ENCODE results near the gene AK8. TPM values are rescaled to one million over a fixed set of nuclear protein-coding genes. Genes with fewer than 3 reads are reported as not detected.

The AK8 gene
- total RNA-seq, 1 experiment from 2014 or later = 0.42 TPM

DNA sequence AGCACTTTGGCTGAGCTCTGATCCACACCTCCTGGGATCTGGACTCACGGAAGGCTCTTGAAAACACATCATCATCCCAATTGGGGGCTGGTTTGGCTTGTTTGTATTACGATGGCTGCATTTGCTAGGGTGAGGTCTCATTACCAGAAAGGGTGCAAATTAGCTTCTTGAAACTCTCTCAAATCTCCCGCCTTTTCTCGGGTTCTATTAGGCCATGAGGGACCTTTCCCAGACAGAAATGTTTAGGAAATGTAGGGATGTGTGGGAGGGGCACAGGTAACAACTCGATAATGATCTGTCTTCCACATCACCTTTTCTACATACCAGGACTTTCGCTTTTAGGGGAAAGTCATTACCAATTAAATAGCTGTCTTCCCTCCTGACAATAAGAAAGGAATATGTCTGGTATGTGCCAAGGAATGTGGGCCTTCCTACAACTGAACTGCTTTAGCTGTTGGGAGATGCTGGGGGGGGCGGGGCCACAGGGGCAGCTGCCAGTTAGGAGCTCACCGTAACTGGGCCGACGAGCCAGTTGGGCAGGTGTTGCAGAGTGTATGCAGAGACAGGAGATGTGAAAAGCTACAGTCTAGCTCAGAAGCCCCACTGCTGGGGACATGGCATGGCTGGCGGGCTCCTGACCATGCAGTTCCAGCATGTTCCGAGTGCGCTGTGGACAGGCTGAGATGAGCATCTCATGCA is 71.2 kb downstream of the AK8 start:
- no peak overlapping the region for H3K4me3 Mint-ChIP-seq (ENCODE audit: unreplicated experiment)
- TF ChIP-seq, protein P1, sequence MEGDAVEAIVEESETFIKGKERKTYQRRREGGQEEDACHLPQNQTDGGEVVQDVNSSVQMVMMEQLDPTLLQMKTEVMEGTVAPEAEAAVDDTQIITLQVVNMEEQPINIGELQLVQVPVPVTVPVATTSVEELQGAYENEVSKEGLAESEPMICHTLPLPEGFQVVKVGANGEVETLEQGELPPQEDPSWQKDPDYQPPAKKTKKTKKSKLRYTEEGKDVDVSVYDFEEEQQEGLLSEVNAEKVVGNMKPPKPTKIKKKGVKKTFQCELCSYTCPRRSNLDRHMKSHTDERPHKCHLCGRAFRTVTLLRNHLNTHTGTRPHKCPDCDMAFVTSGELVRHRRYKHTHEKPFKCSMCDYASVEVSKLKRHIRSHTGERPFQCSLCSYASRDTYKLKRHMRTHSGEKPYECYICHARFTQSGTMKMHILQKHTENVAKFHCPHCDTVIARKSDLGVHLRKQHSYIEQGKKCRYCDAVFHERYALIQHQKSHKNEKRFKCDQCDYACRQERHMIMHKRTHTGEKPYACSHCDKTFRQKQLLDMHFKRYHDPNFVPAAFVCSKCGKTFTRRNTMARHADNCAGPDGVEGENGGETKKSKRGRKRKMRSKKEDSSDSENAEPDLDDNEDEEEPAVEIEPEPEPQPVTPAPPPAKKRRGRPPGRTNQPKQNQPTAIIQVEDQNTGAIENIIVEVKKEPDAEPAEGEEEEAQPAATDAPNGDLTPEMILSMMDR (IDR thresholded peaks at IDR 0.05; ENCODE audit: unreplicated experiment) = no peak
- CTCF ChIA-PET = interaction anchor here (0.8 kb wide), 1 partner anchor 299 kb away, joined by 3 read pairs; no protein-coding TSS in a partner anchor
- no peaks in the 10 kb centered on the region for H3K36me3 Mint-ChIP-seq (ENCODE audit: insufficient read depth, unreplicated experiment)
- no peaks in the 10 kb centered on the region for H3K9me3 Mint-ChIP-seq (ENCODE audit: unreplicated experiment)
- H3K27ac Mint-ChIP-seq (ENCODE audit: low read depth, unreplicated experiment) = no peak overlapping the region
- DNase-seq (ENCODE audit: unreplicated experiment) = no peak
- intact Hi-C loops (cut with micrococcal nuclease) = no loop called here
- H3K27me3 Mint-ChIP-seq (ENCODE audit: insufficient read depth, unreplicated experiment) = peaks cover 64% of the 10 kb centered on the region
- BruUV-seq (replicated peaks) = no TSS peak
- POLR2A ChIA-PET = interaction anchor here (0.9 kb wide), 1 partner anchor 87 kb away, joined by 4 read pairs; no protein-coding TSS in a partner anchor
- no peaks in the 10 kb centered on the region for H3K4me1 Mint-ChIP-seq (ENCODE audit: insufficient read depth, unreplicated experiment)

GRCh38 chr9:132806306-132806705 is 71.8 kb downstream of the AK8 start:
- CTCF ChIA-PET = interaction anchor here (0.6 to 1.3 kb wide), 4 partner anchors 35 to 299 kb away, joined by 3 to 4 read pairs (median 4); no protein-coding TSS in a partner anchor

DNA sequence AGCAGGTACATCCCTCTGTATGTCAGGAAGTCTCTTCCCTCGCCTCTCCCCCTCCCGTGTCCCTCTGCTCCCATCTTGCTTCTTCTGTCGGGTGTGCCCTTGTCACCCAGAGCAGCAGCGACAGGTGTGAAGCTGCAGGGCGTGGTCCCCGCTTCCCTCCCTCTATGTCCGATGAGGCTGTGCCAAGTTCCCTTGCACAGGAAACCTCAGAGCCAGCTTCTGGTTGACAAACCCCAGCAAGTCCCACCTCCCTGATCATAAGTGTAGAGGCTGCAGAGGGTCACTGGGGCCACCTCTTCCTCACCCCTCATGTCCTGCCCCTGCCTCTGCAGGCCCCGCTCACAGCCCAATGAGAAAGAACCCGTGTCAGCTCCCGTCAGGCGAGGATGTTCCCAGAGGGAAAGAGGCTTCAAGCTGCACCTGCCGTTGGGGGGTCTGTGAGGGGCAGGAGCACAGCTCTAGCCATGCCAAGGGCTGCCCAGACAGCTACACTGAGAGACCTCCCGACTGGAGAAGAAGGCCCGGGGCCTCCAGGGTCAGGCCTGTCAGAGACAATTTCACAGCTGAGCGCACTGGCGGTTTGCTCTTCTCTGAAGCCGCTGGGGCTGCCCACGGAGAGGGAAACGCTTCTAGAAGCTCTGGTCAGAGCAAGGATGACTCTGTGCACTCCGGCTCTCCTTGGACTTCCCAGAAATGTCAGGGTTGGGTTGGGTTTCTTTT is 73.3 kb downstream of the AK8 start:
- CTCF ChIA-PET = interaction anchor here (0.6 to 1.3 kb wide), 7 partner anchors 15 to 491 kb away, joined by 3 to 4 read pairs (median 3); no protein-coding TSS in a partner anchor
- H3K4me3 Mint-ChIP-seq (ENCODE audit: unreplicated experiment) = no peak overlapping the region
- TF ChIP-seq, protein P1 (IDR thresholded peaks at IDR 0.05; ENCODE audit: unreplicated experiment) = no peak
- no peak for DNase-seq (ENCODE audit: unreplicated experiment)
- BruUV-seq (replicated peaks) = no TSS peak
- no peak overlapping the region for H3K27ac Mint-ChIP-seq (ENCODE audit: low read depth, unreplicated experiment)
- H3K36me3 Mint-ChIP-seq (ENCODE audit: insufficient read depth, unreplicated experiment) = no peaks in the 10 kb centered on the region
- peaks cover 45% of the 10 kb centered on the region for H3K27me3 Mint-ChIP-seq (ENCODE audit: insufficient read depth, unreplicated experiment)
- intact Hi-C loops (cut with micrococcal nuclease) = loop anchor here (5.0 kb wide), 2 partner anchors 132 to 168 kb away; partner anchors contain the start of gene GTF3C4
- H3K9me3 Mint-ChIP-seq (ENCODE audit: unreplicated experiment) = no peaks in the 10 kb centered on the region
- POLR2A ChIA-PET = no interaction called here
- no peaks in the 10 kb centered on the region for H3K4me1 Mint-ChIP-seq (ENCODE audit: insufficient read depth, unreplicated experiment)

More at GRCh38 chr9:132806306-132806705, 71.8 kb downstream of the AK8 start:
- Mint-ChIP-seq H3K36me3 (ENCODE audit: insufficient read depth, unreplicated experiment) (no peaks in the 10 kb centered on the region), H3K9me3 (ENCODE audit: unreplicated experiment) (no peaks in the 10 kb centered on the region), H3K27ac (ENCODE audit: low read depth, unreplicated experiment) (no peak overlapping the region), H3K4me3 (ENCODE audit: unreplicated experiment) (no peak overlapping the region), H3K4me1 (ENCODE audit: insufficient read depth, unreplicated experiment) (no peaks in the 10 kb centered on the region), H3K27me3 (ENCODE audit: insufficient read depth, unreplicated experiment) (peaks cover 61% of the 10 kb centered on the region)
- POLR2A ChIA-PET = interaction anchor here (0.6 to 0.9 kb wide), 3 partner anchors 10 to 91 kb away, joined by 3 to 4 read pairs (median 4); no protein-coding TSS in a partner anchor
- no TSS peak for BruUV-seq (replicated peaks)
- intact Hi-C loops (cut with micrococcal nuclease) = no loop called here
- TF ChIP-seq, protein P1 (IDR thresholded peaks at IDR 0.05; ENCODE audit: unreplicated experiment) = no peak
- DNase-seq (ENCODE audit: unreplicated experiment) = no peak
